Upper lobe of right lung (tissue), 1 donor: ENCODE results near the gene MYO3A. TPM values are rescaled to one million over a fixed set of nuclear protein-coding genes. Genes with fewer than 3 reads are reported as not detected.
A peak's percentile ranks its signal among the peaks of the same experiment; 100 is the strongest.

Experiments used
- ATAC-seq: fragments of 200-7000 bp; cut with Tn5 transposase; one replicate; pipeline ENCODE4 v1.9.1; 2020; ENCODE audit warnings: mild to moderate bottlenecking, moderate library complexity
- DNase-seq: peaks from one replicate; pipeline ENCODE4 v3.0.0-alpha.2; 2020
- H3K27ac ChIP-seq: fragments of 200-600 bp; one replicate; pipeline ENCODE4 v1.8.0; 2022
- H3K27me3 ChIP-seq: fragments of 200-600 bp; one replicate; pipeline ENCODE4 v1.8.0; 2022; ENCODE audit warnings: mild to moderate bottlenecking
- H3K36me3 ChIP-seq: fragments of 200-600 bp; one replicate; pipeline ENCODE4 v1.8.0; 2022
- H3K4me1 ChIP-seq: fragments of 200-600 bp; one replicate; pipeline ENCODE4 v1.8.0; 2022
- H3K4me3 ChIP-seq: fragments of 200-600 bp; one replicate; pipeline ENCODE4 v1.8.0; 2022; ENCODE audit warnings: mild to moderate bottlenecking
- H3K9me3 ChIP-seq: fragments of 200-600 bp; one replicate; pipeline ENCODE4 v1.8.0; 2022
- CTCF ChIP-seq: fragments of 200-600 bp; IDR thresholded peaks from one replicate; pipeline ENCODE4 v1.8.0; 2022; ENCODE audit warnings: antibody characterized with exemption
- intact Hi-C: fragments of 100-400 bp; cut with DNase I; formaldehyde crosslinking; loops from one replicate; pipeline ENCODE4 v1.11.0; 2022
- total RNA-seq: library from RNA; stranded (reverse); fragmentation: NEBNext Ultra II Directional; extraction: Animal tissue kit (Norgen Biotek cat#: 25700); gene quantifications from one replicate; pipeline ENCODE4 v1.2.1, GENCODE V29; 2021
- donor health status: DM: no; HTN: yes; CAD: no; lungs with severe emphysema.

Gene MYO3A
- total RNA-seq, 1 donor from 2014 or later: 0.06 TPM

GRCh38 chr10:26043469-26043868, 109.4 kb downstream of the MYO3A start:
- intact Hi-C loops: no loop called here
- Histone ChIP-seq H3K36me3 (no peaks in the 10 kb centered on the region), H3K4me1 (no peaks in the 10 kb centered on the region), H3K4me3 (no peak overlapping the region), H3K27ac (no peak overlapping the region), H3K27me3 (no peaks in the 10 kb centered on the region), H3K9me3 (peaks cover 4% of the 10 kb centered on the region)
- ATAC-seq (peak; percentile 62), DNase-seq (no peak)
- no peak for TF ChIP-seq CTCF

GRCh38 chr10:26044141-26044749, 110.2 kb downstream of the MYO3A start:
- TF ChIP-seq CTCF: no peak
- Histone ChIP-seq H3K9me3 (peaks cover 4% of the 10 kb centered on the region), H3K4me1 (no peaks in the 10 kb centered on the region), H3K36me3 (no peaks in the 10 kb centered on the region), H3K27ac (no peak overlapping the region), H3K27me3 (no peaks in the 10 kb centered on the region), H3K4me3 (no peak overlapping the region)
- intact Hi-C loops: no loop called here
- ATAC-seq: peak; percentile 89
- DNase-seq: peak; percentile 69

- H3K9me3 ChIP-seq: no peaks in the 10 kb centered on the region
- H3K4me3 ChIP-seq: no peak overlapping the region
- no peaks in the 10 kb centered on the region for H3K4me1 ChIP-seq
- no peak for TF ChIP-seq CTCF
- no peak for ATAC-seq
- no peaks in the 10 kb centered on the region for H3K36me3 ChIP-seq
- H3K27ac ChIP-seq: no peak overlapping the region
- no peak for DNase-seq
- no peaks in the 10 kb centered on the region for H3K27me3 ChIP-seq
- intact Hi-C loops: no loop called here
These were observed 112.2 kb downstream of the MYO3A start for GRCh38 chr10:26046073-26046700.

GRCh38 chr10:26048756-26049155, 114.7 kb downstream of the MYO3A start:
- H3K36me3 ChIP-seq: no peaks in the 10 kb centered on the region
- H3K4me3 ChIP-seq: no peak overlapping the region
- DNase-seq (no peak), ATAC-seq (no peak)
- no peak for TF ChIP-seq CTCF
- H3K4me1 ChIP-seq: no peaks in the 10 kb centered on the region
- no peaks in the 10 kb centered on the region for H3K9me3 ChIP-seq
- no peak overlapping the region for H3K27ac ChIP-seq
- intact Hi-C loops: no loop called here
- H3K27me3 ChIP-seq: no peaks in the 10 kb centered on the region

- Histone ChIP-seq H3K4me3 (no peak overlapping the region), H3K36me3 (no peaks in the 10 kb centered on the region), H3K9me3 (no peaks in the 10 kb centered on the region), H3K27ac (no peak overlapping the region), H3K4me1 (no peaks in the 10 kb centered on the region), H3K27me3 (no peaks in the 10 kb centered on the region)
- ATAC-seq (no peak), DNase-seq (no peak)
- no peak for TF ChIP-seq CTCF
- intact Hi-C loops: no loop called here
These were observed 118.3 kb downstream of the MYO3A start for GRCh38 chr10:26052326-26052725.
